ENCODE data around the gene ZNF562.

Gene ZNF562

GRCh38 chr19:9640956-9641355 is 33.9 kb downstream of the ZNF562 start:
- DNase-seq: no peak

GRCh38 chr19:9636018-9636417 is 38.9 kb downstream of the ZNF562 start:
- no peak for DNase-seq

GRCh38 chr19:9627856-9628255 is 47.0 kb downstream of the ZNF562 start:
- no peak for DNase-seq

- peak; percentile 13 for DNase-seq
Measured at GRCh38 chr19:9622531-9622930, 52.4 kb downstream of the ZNF562 start.

GRCh38 chr19:9621156-9622037 is 53.5 kb downstream of the ZNF562 start, which contains the start of gene ZNF561:
ZNF561 (minus strand) TSS chr19:9621232; CDS start chr19:9619456, 1,776 bp downstream.
- peak; percentile 90 for DNase-seq

GRCh38 chr19:9620842-9621155 is 54.1 kb downstream of the ZNF562 start:
- DNase-seq: no peak

GRCh38 chr19:9615844-9616243 is 59.1 kb downstream of the ZNF562 start:
- no peak for DNase-seq

- DNase-seq: no peak
Measured at GRCh38 chr19:9610484-9611113, 64.3 kb downstream of the ZNF562 start.

- DNase-seq: no peak
Measured at GRCh38 chr19:9608912-9609311, 66.0 kb downstream of the ZNF562 start.

GRCh38 chr19:9597027-9597426 is 77.9 kb downstream of the ZNF562 start:
- peak; percentile 80 for DNase-seq

Data from fibroblast of upper back skin (primary cell).